SK-N-SH treated with all-trans-retinoic acid at 6 μM for 48 hours (cell line): Measurements from ENCODE around the gene SH3TC2.

Experiments used
- ATAC-seq: fragments of 200-7000 bp; cut with Tn5 transposase; 3 replicates; pipeline ENCODE4 v1.9.1; 2020; ENCODE audit warnings: mild to moderate bottlenecking, moderate library complexity
- BACH2 ChIP-seq: fragments of 250-450 bp; sonication (Bioruptor Pico); IDR thresholded peaks from 2 replicates; pipeline ENCODE4 v1.9.0; 2021; ENCODE audit warnings: mild to moderate bottlenecking, borderline replicate concordance
- CREB5 ChIP-seq: fragments of 250-450 bp; sonication (Bioruptor Pico); IDR thresholded peaks from 2 replicates; pipeline ENCODE4 v1.5.1; 2020; ENCODE audit warnings: low read depth, mild to moderate bottlenecking, moderate library complexity
- CSDC2 ChIP-seq: fragments of 250-450 bp; sonication (Bioruptor Pico); IDR thresholded peaks from 2 replicates; pipeline ENCODE4 v1.5.0; 2020; ENCODE audit warnings: mild to moderate bottlenecking, moderate library complexity
- ESRRG ChIP-seq: fragments of 250-450 bp; sonication (Bioruptor Pico); IDR thresholded peaks from 2 replicates; pipeline ENCODE4 v1.6.1; 2021; ENCODE audit warnings: mild to moderate bottlenecking
- GLIS3 ChIP-seq: fragments of 250-450 bp; sonication (Bioruptor Pico); IDR thresholded peaks from 2 replicates; pipeline ENCODE4 v1.5.0; 2020; ENCODE audit warnings: mild to moderate bottlenecking, moderate library complexity
- ISL1 ChIP-seq: fragments of 250-450 bp; sonication (Bioruptor Pico); IDR thresholded peaks from 2 replicates; pipeline ENCODE4 v2.1.2; 2022; ENCODE audit warnings: mild to moderate bottlenecking, moderate library complexity
- OSR1 ChIP-seq: fragments of 250-450 bp; sonication (Bioruptor Pico); IDR thresholded peaks from 2 replicates; pipeline ENCODE4 v1.8.0; 2022; ENCODE audit warnings: moderate library complexity, mild to moderate bottlenecking, inconsistent platforms
- PPARA ChIP-seq: fragments of 250-450 bp; sonication (Bioruptor Pico); IDR thresholded peaks from 2 replicates; pipeline ENCODE4 v1.5.0; 2020; ENCODE audit warnings: mild to moderate bottlenecking, borderline replicate concordance
- SNAI2 ChIP-seq: fragments of 250-450 bp; sonication (Bioruptor Pico); IDR thresholded peaks from 2 replicates; pipeline ENCODE4 v1.5.0; 2020; ENCODE audit warnings: mild to moderate bottlenecking, moderate library complexity
- TCF4 ChIP-seq: fragments of 250-450 bp; sonication (Bioruptor Pico); IDR thresholded peaks from 2 replicates; pipeline ENCODE4 v1.8.0; 2021; ENCODE audit warnings: mild to moderate bottlenecking, moderate library complexity, borderline replicate concordance
- TOX ChIP-seq: fragments of 250-450 bp; sonication (Bioruptor Pico); IDR thresholded peaks from 2 replicates; pipeline ENCODE4 v1.8.0; 2021; ENCODE audit warnings: mild to moderate bottlenecking, moderate library complexity, borderline replicate concordance
- TSHZ2 ChIP-seq: fragments of 250-450 bp; sonication (Bioruptor Pico); IDR thresholded peaks from 2 replicates; pipeline ENCODE4 v1.5.0; 2020; ENCODE audit warnings: mild to moderate bottlenecking, moderate library complexity
- ZC3H10 ChIP-seq: fragments of 250-450 bp; sonication (Bioruptor Pico); IDR thresholded peaks from 2 replicates; pipeline ENCODE4 v1.5.1; 2021; ENCODE audit warnings: mild to moderate bottlenecking, moderate library complexity
- ZFP3 ChIP-seq: fragments of 250-450 bp; sonication (Bioruptor Pico); IDR thresholded peaks from 2 replicates; pipeline ENCODE4 v1.5.0; 2020; ENCODE audit warnings: mild to moderate bottlenecking, moderate library complexity
- ZFP30 ChIP-seq: fragments of 450-650 bp; formaldehyde crosslinking; IDR thresholded peaks from 2 replicates; pipeline ENCODE4 v1.5.0; 2022; ENCODE audit warnings: mild to moderate bottlenecking, moderate library complexity
- ZNF70 ChIP-seq: fragments of 450-650 bp; formaldehyde crosslinking; IDR thresholded peaks from 2 replicates; pipeline ENCODE4 v1.5.0; 2020; ENCODE audit warnings: mild to moderate bottlenecking, moderate library complexity
- ZNF8 ChIP-seq: fragments of 450-650 bp; formaldehyde crosslinking; IDR thresholded peaks from 2 replicates; pipeline ENCODE4 v1.5.0; 2020; ENCODE audit warnings: mild to moderate bottlenecking, moderate library complexity
- TF ChIP-seq, protein P1 (sequence below): fragments of 250-450 bp; sonication (Bioruptor Pico); IDR thresholded peaks from 2 replicates; pipeline ENCODE4 v1.5.1; 2021; ENCODE audit warnings: mild to moderate bottlenecking, moderate library complexity
- TF ChIP-seq, protein P2 (sequence below): fragments of 250-450 bp; sonication (Bioruptor Pico); IDR thresholded peaks from 2 replicates; pipeline ENCODE4 v1.8.0; 2021; ENCODE audit warnings: low read depth, mild to moderate bottlenecking, moderate library complexity, borderline replicate concordance
- TF ChIP-seq, protein P3 (sequence below): fragments of 250-450 bp; sonication (Bioruptor Pico); IDR thresholded peaks from 2 replicates; pipeline ENCODE4 v1.8.0; 2020; ENCODE audit warnings: mild to moderate bottlenecking, moderate library complexity, borderline replicate concordance

SH3TC2 gene

DNA sequence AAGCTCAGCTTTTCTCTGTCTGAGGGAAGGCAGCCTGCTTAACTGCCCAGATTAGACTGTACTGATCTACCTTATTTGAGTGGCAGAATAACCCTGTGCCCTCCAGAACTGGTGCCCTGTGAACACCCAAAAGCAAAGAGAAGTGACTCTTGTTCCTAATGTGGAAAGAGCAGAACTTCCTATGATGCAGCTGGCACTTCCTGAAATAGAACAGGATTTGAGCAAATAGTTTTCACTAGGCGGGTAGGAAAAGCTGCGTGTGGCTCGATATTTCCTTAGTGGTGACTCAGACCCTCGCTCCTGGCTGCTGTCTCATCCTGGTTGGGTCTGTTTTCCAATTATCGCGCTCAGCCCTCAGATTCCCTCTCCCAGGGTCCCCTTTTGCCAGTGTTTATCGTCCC lies 89.9 kb downstream of the SH3TC2 start:
- peak; percentile 85 for ATAC-seq
- TF ChIP-seq ZFP3 (CRISPR knock-in tag) = 0 out of 2 replicates have a peak, but pooled peaks have one; percentile 21
- TF ChIP-seq, protein P1, sequence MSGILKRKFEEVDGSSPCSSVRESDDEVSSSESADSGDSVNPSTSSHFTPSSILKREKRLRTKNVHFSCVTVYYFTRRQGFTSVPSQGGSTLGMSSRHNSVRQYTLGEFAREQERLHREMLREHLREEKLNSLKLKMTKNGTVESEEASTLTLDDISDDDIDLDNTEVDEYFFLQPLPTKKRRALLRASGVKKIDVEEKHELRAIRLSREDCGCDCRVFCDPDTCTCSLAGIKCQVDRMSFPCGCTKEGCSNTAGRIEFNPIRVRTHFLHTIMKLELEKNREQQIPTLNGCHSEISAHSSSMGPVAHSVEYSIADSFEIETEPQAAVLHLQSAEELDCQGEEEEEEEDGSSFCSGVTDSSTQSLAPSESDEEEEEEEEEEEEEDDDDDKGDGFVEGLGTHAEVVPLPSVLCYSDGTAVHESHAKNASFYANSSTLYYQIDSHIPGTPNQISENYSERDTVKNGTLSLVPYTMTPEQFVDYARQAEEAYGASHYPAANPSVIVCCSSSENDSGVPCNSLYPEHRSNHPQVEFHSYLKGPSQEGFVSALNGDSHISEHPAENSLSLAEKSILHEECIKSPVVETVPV (CRISPR knock-in tag) = no peak

GRCh38 chr5:148972396-148972795 lies 90.5 kb downstream of the SH3TC2 start:
- ATAC-seq = peak; percentile 5
- TF ChIP-seq GLIS3 (CRISPR knock-in tag) (no peak), TOX (CRISPR knock-in tag) (no peak), ZNF70 (CRISPR knock-in tag) (no peak), ESRRG (CRISPR knock-in tag) (no peak), ISL1 (CRISPR knock-in tag) (no peak), PPARA (CRISPR knock-in tag) (no peak), BACH2 (CRISPR knock-in tag) (no peak), TSHZ2 (CRISPR knock-in tag) (no peak)
- TF ChIP-seq, protein P1 (CRISPR knock-in tag) = no peak
- TF ChIP-seq, protein P2, sequence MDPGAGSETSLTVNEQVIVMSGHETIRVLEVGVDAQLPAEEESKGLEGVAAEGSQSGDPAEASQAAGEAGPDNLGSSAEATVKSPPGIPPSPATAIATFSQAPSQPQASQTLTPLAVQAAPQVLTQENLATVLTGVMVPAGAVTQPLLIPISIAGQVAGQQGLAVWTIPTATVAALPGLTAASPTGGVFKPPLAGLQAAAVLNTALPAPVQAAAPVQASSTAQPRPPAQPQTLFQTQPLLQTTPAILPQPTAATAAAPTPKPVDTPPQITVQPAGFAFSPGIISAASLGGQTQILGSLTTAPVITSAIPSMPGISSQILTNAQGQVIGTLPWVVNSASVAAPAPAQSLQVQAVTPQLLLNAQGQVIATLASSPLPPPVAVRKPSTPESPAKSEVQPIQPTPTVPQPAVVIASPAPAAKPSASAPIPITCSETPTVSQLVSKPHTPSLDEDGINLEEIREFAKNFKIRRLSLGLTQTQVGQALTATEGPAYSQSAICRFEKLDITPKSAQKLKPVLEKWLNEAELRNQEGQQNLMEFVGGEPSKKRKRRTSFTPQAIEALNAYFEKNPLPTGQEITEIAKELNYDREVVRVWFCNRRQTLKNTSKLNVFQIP (CRISPR knock-in tag) = no peak

DNA sequence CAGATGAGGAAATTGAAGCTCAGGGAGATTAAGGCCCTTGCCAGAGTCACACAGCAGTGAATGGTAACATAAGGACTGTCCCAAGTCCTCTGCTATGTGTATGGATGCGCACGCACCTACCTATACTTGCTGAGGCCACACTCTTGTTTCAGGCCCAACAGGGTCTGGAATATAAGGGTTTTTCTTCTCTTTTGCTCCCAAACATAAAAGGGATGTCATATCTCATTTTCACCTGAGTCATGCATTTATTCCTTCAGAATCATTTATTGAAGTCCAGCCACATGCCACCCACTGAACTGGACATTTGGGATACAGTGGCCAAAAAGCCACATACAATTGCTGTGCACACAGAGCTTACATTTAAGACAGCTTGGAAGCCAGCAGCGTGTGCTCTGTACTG lies 92.0 kb downstream of the SH3TC2 start:
- no peak for ATAC-seq
- TF ChIP-seq ZC3H10 (no peak), CREB5 (CRISPR knock-in tag) (no peak), ZFP3 (CRISPR knock-in tag) (no peak), GLIS3 (CRISPR knock-in tag) (no peak), PPARA (CRISPR knock-in tag) (no peak), ZNF8 (CRISPR knock-in tag) (no peak), TCF4 (no peak), ZNF70 (CRISPR knock-in tag) (no peak), OSR1 (no peak), ZFP30 (CRISPR knock-in tag) (no peak), SNAI2 (CRISPR knock-in tag) (no peak), BACH2 (CRISPR knock-in tag) (no peak), ESRRG (CRISPR knock-in tag) (no peak), ISL1 (CRISPR knock-in tag) (no peak), TOX (CRISPR knock-in tag) (no peak), CSDC2 (no peak)
- TF ChIP-seq, protein P1 (CRISPR knock-in tag) = no peak
- TF ChIP-seq, protein P2 (CRISPR knock-in tag) = no peak
- TF ChIP-seq, protein P3, sequence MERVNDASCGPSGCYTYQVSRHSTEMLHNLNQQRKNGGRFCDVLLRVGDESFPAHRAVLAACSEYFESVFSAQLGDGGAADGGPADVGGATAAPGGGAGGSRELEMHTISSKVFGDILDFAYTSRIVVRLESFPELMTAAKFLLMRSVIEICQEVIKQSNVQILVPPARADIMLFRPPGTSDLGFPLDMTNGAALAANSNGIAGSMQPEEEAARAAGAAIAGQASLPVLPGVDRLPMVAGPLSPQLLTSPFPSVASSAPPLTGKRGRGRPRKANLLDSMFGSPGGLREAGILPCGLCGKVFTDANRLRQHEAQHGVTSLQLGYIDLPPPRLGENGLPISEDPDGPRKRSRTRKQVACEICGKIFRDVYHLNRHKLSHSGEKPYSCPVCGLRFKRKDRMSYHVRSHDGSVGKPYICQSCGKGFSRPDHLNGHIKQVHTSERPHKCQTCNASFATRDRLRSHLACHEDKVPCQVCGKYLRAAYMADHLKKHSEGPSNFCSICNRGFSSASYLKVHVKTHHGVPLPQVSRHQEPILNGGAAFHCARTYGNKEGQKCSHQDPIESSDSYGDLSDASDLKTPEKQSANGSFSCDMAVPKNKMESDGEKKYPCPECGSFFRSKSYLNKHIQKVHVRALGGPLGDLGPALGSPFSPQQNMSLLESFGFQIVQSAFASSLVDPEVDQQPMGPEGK (CRISPR knock-in tag) = no peak
